Measurements from ENCODE around the gene KLF16.

- TF ChIP-seq, protein P1, sequence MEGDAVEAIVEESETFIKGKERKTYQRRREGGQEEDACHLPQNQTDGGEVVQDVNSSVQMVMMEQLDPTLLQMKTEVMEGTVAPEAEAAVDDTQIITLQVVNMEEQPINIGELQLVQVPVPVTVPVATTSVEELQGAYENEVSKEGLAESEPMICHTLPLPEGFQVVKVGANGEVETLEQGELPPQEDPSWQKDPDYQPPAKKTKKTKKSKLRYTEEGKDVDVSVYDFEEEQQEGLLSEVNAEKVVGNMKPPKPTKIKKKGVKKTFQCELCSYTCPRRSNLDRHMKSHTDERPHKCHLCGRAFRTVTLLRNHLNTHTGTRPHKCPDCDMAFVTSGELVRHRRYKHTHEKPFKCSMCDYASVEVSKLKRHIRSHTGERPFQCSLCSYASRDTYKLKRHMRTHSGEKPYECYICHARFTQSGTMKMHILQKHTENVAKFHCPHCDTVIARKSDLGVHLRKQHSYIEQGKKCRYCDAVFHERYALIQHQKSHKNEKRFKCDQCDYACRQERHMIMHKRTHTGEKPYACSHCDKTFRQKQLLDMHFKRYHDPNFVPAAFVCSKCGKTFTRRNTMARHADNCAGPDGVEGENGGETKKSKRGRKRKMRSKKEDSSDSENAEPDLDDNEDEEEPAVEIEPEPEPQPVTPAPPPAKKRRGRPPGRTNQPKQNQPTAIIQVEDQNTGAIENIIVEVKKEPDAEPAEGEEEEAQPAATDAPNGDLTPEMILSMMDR (IDR thresholded peaks at IDR 0.05) = no peak
- TF ChIP-seq POLR2A (IDR thresholded peaks at IDR 0.05) (no peak), EP300 (IDR thresholded peaks at IDR 0.05) (no peak)
Observed at GRCh38 chr19:1882786-1883692, 19.7 kb upstream of the KLF16 start.

Measured in tibial nerve (tissue), 4 donors.